Stimulated activated CD4-positive, alpha-beta T cell treated with anti-CD3 and anti-CD28 coated beads, Interleukin-1b, Interleukin-23, amount 100 ng/mL, for 4 hours (primary cell): ENCODE results near the gene CEP128.

Experiments
- DNase-seq, 2 donors: peaks; one replicate each; pipeline ENCODE4 v3.0.0-alpha.2; 2020; ENCODE audit warnings: low read depth in 2 of 2

CEP128 gene

GRCh38 chr14:80608563-80608962, 333.0 kb downstream of the CEP128 start:
- no peak for DNase-seq

GRCh38 chr14:80607430-80608190, 333.9 kb downstream of the CEP128 start:
- DNase-seq: no peak

- DNase-seq: no peak
These were observed 335.2 kb downstream of the CEP128 start for GRCh38 chr14:80606347-80606772.

GRCh38 chr14:80605536-80605935, 336.0 kb downstream of the CEP128 start:
- DNase-seq: no peak

- no peak for DNase-seq
These were observed 338.6 kb downstream of the CEP128 start for GRCh38 chr14:80602946-80603345.

- no peak for DNase-seq
These were observed 354.3 kb downstream of the CEP128 start for GRCh38 chr14:80587096-80587724.

GRCh38 chr14:80586131-80586530, 355.4 kb downstream of the CEP128 start:
- no peak for DNase-seq

- no peak for DNase-seq
These were observed 356.1 kb downstream of the CEP128 start for GRCh38 chr14:80585506-80585835.

- no peak for DNase-seq
These were observed 356.6 kb downstream of the CEP128 start for GRCh38 chr14:80584744-80585505.

GRCh38 chr14:80577599-80577998, 363.9 kb downstream of the CEP128 start:
- no peak for DNase-seq

- DNase-seq: no peak
These were observed 365.1 kb downstream of the CEP128 start for GRCh38 chr14:80576401-80576800.

GRCh38 chr14:80575763-80576162, 365.8 kb downstream of the CEP128 start:
- no peak for DNase-seq

- DNase-seq: no peak
These were observed 368.9 kb downstream of the CEP128 start for GRCh38 chr14:80572666-80573065.

- no peak for DNase-seq
These were observed 370.6 kb downstream of the CEP128 start for GRCh38 chr14:80570930-80571298.

- DNase-seq: no peak
These were observed 373.5 kb downstream of the CEP128 start for GRCh38 chr14:80567905-80568536.

GRCh38 chr14:80565001-80565400, 376.5 kb downstream of the CEP128 start:
- no peak for DNase-seq

GRCh38 chr14:80564051-80564450, 377.5 kb downstream of the CEP128 start:
- DNase-seq: no peak

- DNase-seq: no peak
These were observed 380.5 kb downstream of the CEP128 start for GRCh38 chr14:80560800-80561657.

- no peak for DNase-seq
These were observed 387.4 kb downstream of the CEP128 start for GRCh38 chr14:80554139-80554538.

- no peak for DNase-seq
These were observed 392.4 kb downstream of the CEP128 start for GRCh38 chr14:80549141-80549540.
